ENCODE data around the gene CRELD1. TPM values are rescaled to one million over a fixed set of nuclear protein-coding genes. Genes with fewer than 3 reads are reported as not detected.
A peak's percentile ranks its signal among the peaks of the same experiment; 100 is the strongest.

Gene CRELD1
- total RNA-seq, 6 donors from 2014 or later: 31.7 to 72.3 (median 44.0) TPM

- WGBS, 2 donors: 94% methylated on average over 6 of the region's 7 CpGs; no CpG with 5 or more reads in 1 of the 2 donors
- Histone ChIP-seq H3K36me3 (peaks cover 0 to 8% (median 3%) of the 10 kb centered on the region in 4 donors), H3K4me1 (peaks cover 15 to 32% (median 20%) of the 10 kb centered on the region in 4 donors), H3K4me3 (no peak overlapping the region), H3K9me3 (no peaks in the 10 kb centered on the region), H3K27ac (no peak overlapping the region), H3K27me3 (no peaks in the 10 kb centered on the region)
- ATAC-seq (ENCODE audit: low FRiP score in 2 of 2): no peak
- DNase-seq: no peak
- TF ChIP-seq EP300 (IDR thresholded peaks at IDR 0.05) (no peak), POLR2A (IDR thresholded peaks at IDR 0.05) (no peak), CTCF (IDR thresholded peaks at IDR 0.05) (no peak), POLR2AphosphoS5 (IDR thresholded peaks at IDR 0.05) (no peak)
These were observed 15.5 kb downstream of the CRELD1 start for GRCh38 chr3:9949115-9949514.

GRCh38 chr3:9949626-9950025 lies 16.0 kb downstream of the CRELD1 start:
- ATAC-seq (ENCODE audit: low FRiP score in 2 of 2) (no peak), DNase-seq (no peak)
- no peak overlapping the region for H3K4me3 ChIP-seq
- TF ChIP-seq POLR2A (IDR thresholded peaks at IDR 0.05): no peak
- no peak for TF ChIP-seq EP300 (IDR thresholded peaks at IDR 0.05)
- TF ChIP-seq CTCF (IDR thresholded peaks at IDR 0.05): no peak
- no peak for TF ChIP-seq POLR2AphosphoS5 (IDR thresholded peaks at IDR 0.05)
- peaks cover 0 to 3% (median under 1%) of the 10 kb centered on the region in 4 donors for H3K36me3 ChIP-seq
- H3K4me1 ChIP-seq: peaks cover 15 to 32% (median 20%) of the 10 kb centered on the region in 4 donors
- H3K9me3 ChIP-seq: no peaks in the 10 kb centered on the region
- WGBS, 2 donors: 83 to 92% methylated on average over 4 to 9 of the region's 9 CpGs
- H3K27me3 ChIP-seq: no peaks in the 10 kb centered on the region
- no peak overlapping the region for H3K27ac ChIP-seq

GRCh38 chr3:9951126-9951525 lies 17.5 kb downstream of the CRELD1 start:
- DNase-seq: no peak
- Histone ChIP-seq H3K27me3 (no peaks in the 10 kb centered on the region), H3K4me3 (no peak overlapping the region), H3K27ac (no peak overlapping the region), H3K36me3 (no peaks in the 10 kb centered on the region), H3K4me1 (peaks cover 15 to 28% (median 17%) of the 10 kb centered on the region in 4 donors), H3K9me3 (no peaks in the 10 kb centered on the region)
- 30 to 48% methylated on average over 4 to 7 of the region's 7 CpGs for whole genome bisulfite sequencing, 2 donors
- TF ChIP-seq POLR2A (IDR thresholded peaks at IDR 0.05) (no peak), CTCF (IDR thresholded peaks at IDR 0.05) (no peak), POLR2AphosphoS5 (IDR thresholded peaks at IDR 0.05) (no peak), EP300 (IDR thresholded peaks at IDR 0.05) (no peak)
- ATAC-seq (ENCODE audit: low FRiP score in 2 of 2): no peak

GRCh38 chr3:9951598-9951961 lies 17.9 kb downstream of the CRELD1 start:
- H3K27ac ChIP-seq: no peak overlapping the region
- H3K9me3 ChIP-seq: no peaks in the 10 kb centered on the region
- ATAC-seq (ENCODE audit: low FRiP score in 2 of 2): no peak
- peaks cover 15 to 24% (median 17%) of the 10 kb centered on the region in 4 donors for H3K4me1 ChIP-seq
- TF ChIP-seq POLR2A (IDR thresholded peaks at IDR 0.05) (no peak), EP300 (IDR thresholded peaks at IDR 0.05) (no peak), CTCF (IDR thresholded peaks at IDR 0.05) (no peak), POLR2AphosphoS5 (IDR thresholded peaks at IDR 0.05) (no peak)
- no peaks in the 10 kb centered on the region for H3K27me3 ChIP-seq
- H3K4me3 ChIP-seq: peak overlapping the region in 3 of 4 donors; percentile 49 to 62 (median 56)
- WGBS, 2 donors: 34 to 49% methylated on average over 9 to 10 of the region's 10 CpGs
- no peaks in the 10 kb centered on the region for H3K36me3 ChIP-seq
- DNase-seq: no peak
